COLO829 (cell line): ENCODE measurements around the gene NBPF8.
"Not testable (repeated sequence)": the region's sequence is repeated elsewhere in the genome, so short reads cannot be mapped to it uniquely, and the experiment has no call there.

Experiments
- DNase-seq: peaks from one replicate; pipeline ENCODE4 v3.0.0; 2012; ENCODE audit warnings: low spot score

The NBPF8 gene, protein sequence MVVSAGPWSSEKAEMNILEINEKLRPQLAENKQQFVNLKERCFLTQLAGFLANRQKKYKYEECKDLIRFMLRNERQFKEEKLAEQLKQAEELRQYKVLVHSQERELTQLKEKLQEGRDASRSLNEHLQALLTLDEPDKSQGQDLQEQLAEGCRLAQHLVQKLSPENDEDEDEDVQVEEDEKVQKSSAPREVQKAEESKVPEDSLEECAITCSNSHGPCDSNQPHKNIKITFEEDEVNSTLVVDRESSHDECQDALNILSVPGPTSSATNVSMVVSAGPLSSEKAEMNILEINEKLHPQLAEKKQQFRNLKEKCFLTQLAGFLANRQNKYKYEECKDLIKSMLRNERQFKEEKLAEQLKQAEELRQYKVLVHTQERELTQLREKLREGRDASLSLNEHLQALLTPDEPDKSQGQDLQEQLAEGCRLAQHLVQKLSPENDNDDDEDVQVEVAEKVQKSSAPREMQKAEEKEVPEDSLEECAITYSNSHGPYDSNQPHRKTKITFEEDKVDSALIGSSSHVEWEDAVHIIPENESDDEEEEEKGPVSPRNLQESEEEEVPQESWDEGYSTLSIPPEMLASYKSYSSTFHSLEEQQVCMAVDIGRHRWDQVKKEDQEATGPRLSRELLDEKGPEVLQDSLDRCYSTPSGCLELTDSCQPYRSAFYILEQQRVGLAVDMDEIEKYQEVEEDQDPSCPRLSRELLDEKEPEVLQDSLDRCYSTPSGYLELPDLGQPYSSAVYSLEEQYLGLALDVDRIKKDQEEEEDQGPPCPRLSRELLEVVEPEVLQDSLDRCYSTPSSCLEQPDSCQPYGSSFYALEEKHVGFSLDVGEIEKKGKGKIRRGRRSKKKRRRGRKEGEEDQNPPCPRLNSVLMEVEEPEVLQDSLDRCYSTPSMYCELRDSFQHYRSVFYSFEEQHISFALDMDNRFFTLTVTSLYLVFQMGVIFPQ

GRCh38 chr1:120414911-120415480 lies at the start of gene NBPF8:
NBPF8 (plus strand) TSS chr1:120415035; CDS start chr1:120436523, 21,488 bp downstream.
- DNase-seq, result not testable (repeated sequence)

GRCh38 chr1:120367709-120368108 lies 47.1 kb upstream of the NBPF8 start:
- DNase-seq, result not testable (repeated sequence)

DNA sequence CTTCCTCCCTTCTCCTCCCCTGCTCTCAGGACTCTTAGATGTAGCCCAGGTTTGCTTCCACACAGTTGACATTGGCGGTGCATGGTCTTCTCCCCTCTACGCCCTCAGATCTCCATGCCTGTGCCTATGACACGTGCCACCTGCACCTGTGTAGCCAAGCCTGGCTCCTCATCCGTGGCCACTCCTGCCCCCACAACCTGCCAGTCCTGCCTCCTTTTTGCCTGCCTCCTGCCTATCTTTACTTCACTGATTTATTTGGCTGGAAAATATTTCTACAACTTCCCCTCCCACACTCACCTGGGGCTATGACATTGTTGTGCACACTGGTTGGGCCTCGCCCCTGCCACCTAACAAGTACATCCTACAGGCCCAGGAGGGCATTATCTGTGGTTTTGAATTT lies 28.2 kb upstream of the NBPF8 start:
- DNase-seq, result not testable (repeated sequence)

DNA sequence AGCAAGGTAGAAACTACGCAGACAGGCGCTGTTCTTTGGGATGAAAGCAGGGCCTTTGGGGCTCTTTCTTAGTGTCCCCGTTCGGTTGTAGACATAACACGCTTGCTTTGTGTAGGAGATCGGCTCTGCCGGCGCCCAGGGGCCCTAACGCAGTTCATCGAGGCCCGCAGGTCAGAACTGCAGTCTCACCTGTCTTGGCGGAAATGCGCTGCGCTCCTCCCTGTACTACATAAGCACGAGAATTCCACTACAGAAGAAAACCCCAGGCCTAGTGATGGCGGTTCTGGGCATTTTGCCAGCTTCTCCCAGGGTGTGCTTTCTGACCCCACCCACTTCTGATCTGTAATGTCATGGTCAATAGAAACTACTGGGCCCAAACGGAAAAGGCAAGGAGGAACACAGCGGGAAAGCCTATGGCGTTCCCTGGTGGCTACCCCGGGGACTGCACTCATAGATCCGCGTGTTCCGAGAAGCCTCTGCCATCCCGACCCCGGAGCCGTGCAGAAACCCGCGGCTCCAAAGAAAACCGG lies 26.2 kb upstream of the NBPF8 start:
- DNase-seq, result not testable (repeated sequence)

- DNase-seq, result not testable (repeated sequence)
These were observed 23.5 kb upstream of the NBPF8 start for GRCh38 chr1:120391365-120391764.

DNA sequence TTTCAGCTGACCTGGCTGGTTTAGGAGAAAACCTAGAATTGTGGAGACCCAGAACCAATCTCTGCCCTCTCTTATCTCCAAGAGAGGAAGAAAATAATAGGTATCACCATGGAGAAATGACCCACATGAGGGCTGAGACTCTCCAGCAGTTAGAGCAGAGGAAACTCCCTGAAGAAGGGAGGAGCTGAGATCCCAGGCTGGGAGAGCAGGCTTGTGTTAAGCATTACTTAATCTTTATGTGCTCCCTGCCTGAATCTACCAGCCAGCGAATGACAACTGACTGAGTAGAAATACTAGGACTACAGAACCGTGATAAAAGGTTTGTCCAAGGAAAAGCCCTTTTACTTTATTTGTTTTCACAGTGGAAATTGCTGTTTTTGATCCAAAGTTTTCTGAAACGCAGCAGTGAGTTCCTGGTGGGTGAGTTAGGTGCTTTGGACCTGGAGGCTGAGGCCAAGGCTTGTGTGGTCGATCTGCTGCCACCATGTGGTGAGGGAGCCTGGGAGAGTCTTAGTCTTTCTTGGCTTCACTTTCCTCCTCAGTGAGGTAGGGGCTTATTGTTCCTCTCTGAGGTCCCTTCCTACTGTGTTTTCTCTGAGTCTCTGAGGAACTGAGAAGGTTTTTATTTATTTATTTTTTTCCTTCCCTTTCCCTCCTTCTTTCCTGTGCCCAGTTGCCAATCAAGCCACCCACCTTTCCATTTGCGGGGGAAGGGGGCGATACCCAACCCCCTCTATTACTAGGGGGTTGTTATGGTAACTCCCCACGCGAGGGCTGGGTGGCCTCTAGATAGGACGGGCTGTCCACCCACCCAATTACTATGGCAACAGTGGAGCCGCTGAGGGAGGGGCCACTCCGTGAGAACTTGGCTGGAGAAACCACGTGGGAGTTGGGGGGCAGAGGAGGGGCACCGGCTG lies 21.3 kb upstream of the NBPF8 start:
- DNase-seq, result not testable (repeated sequence)

GRCh38 chr1:120405348-120405747 lies 9.5 kb upstream of the NBPF8 start:
- not testable (repeated sequence) for DNase-seq

GRCh38 chr1:120414451-120414850 lies 384 bp upstream of the NBPF8 start:
- not testable (repeated sequence) for DNase-seq

- not testable (repeated sequence) for DNase-seq
These were observed 692 bp downstream of the NBPF8 start for GRCh38 chr1:120415492-120415961.

DNA sequence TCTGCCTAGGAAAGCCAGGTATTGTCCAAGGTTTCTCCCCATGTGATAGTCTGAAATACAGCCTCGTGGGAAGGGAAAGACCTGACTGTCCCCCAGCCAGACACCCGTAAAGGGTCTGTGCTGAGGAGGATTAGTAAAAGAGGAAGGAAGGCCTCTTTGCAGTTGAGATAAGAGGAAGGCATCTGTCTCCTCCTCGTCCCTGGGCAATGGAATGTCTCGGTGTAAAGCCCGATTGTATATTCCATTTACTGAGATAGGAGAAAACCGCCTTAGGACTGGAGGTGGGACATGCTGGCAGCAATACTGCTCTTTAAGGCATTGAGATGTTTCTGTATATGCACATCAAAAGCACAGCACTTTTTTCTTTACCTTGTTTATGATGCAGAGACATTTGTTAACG lies 10.2 kb downstream of the NBPF8 start:
- DNase-seq, result not testable (repeated sequence)

DNA sequence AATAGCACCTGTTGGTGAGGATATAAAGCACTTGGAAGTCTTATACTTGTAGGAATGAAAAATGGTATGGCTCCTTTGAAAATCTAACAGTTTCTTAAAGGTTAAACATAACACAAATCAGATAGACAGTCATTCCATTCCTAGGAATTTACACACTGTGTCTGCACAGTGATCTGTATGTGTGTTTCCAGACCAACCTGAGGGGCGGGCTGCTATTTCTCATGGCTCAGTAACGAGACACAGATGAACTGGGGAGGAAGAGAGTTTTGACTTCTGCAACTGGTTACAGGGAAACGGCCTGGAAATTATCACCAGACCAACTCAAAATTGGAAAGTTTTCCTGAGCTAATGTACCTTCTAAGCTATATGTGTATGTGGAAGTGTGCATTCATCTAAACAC lies 16.8 kb downstream of the NBPF8 start:
- not testable (repeated sequence) for DNase-seq

GRCh38 chr1:120433831-120434230 lies 19.0 kb downstream of the NBPF8 start:
- not testable (repeated sequence) for DNase-seq

- not testable (repeated sequence) for DNase-seq
These were observed 34.3 kb downstream of the NBPF8 start for GRCh38 chr1:120449124-120449523.
